IPS-18a (cell line): ENCODE data around the gene EHBP1L1.

Source experiments
- H3K27ac ChIP-seq: one replicate; pipeline ENCODE4 v1.5.1; 2013; ENCODE audit warnings: low read length
- H3K27me3 ChIP-seq: one replicate; pipeline ENCODE4 v1.6.1; 2013; ENCODE audit warnings: mild to moderate bottlenecking, low read length; ENCODE audit not compliant: control insufficient read depth, insufficient read depth
- H3K36me3 ChIP-seq: one replicate; pipeline ENCODE4 v1.6.1; 2013; ENCODE audit warnings: low read depth, low read length; ENCODE audit not compliant: control insufficient read depth
- H3K4me1 ChIP-seq: one replicate; pipeline ENCODE4 v1.6.1; 2013; ENCODE audit warnings: low read depth, low read length; ENCODE audit not compliant: control insufficient read depth
- H3K4me3 ChIP-seq: one replicate; pipeline ENCODE4 v1.5.1; 2013; ENCODE audit warnings: low read length
- H3K9ac ChIP-seq: one replicate; pipeline ENCODE4 v1.6.1; 2013; ENCODE audit warnings: mild to moderate bottlenecking, low read length, moderate library complexity
- H3K9me3 ChIP-seq: one replicate; pipeline ENCODE4 v1.6.1; 2013; ENCODE audit warnings: low read depth, low read length; ENCODE audit not compliant: control insufficient read depth

EHBP1L1 gene

GRCh38 chr11:65538232-65538914, 37.5 kb upstream of the EHBP1L1 start:
- peaks cover 9% of the 10 kb centered on the region for H3K36me3 ChIP-seq
- H3K4me1 ChIP-seq: no peaks in the 10 kb centered on the region
- H3K4me3 ChIP-seq: peak overlapping the region; percentile 58
- peaks cover 44% of the 10 kb centered on the region for H3K27me3 ChIP-seq
- no peak overlapping the region for H3K27ac ChIP-seq
- H3K9me3 ChIP-seq: no peaks in the 10 kb centered on the region
- no peak overlapping the region for H3K9ac ChIP-seq

GRCh38 chr11:65538915-65539743, 36.7 kb upstream of the EHBP1L1 start:
- no peaks in the 10 kb centered on the region for H3K9me3 ChIP-seq
- H3K36me3 ChIP-seq: peaks cover 9% of the 10 kb centered on the region
- H3K9ac ChIP-seq: no peak overlapping the region
- H3K27ac ChIP-seq: no peak overlapping the region
- no peaks in the 10 kb centered on the region for H3K4me1 ChIP-seq
- H3K27me3 ChIP-seq: peaks cover 46% of the 10 kb centered on the region
- peak overlapping the region; percentile 58 for H3K4me3 ChIP-seq

- H3K4me1 ChIP-seq: no peaks in the 10 kb centered on the region
- no peak overlapping the region for H3K27ac ChIP-seq
- H3K27me3 ChIP-seq: peaks cover 53% of the 10 kb centered on the region
- peaks cover 9% of the 10 kb centered on the region for H3K36me3 ChIP-seq
- peak overlapping the region; percentile 58 for H3K4me3 ChIP-seq
- H3K9me3 ChIP-seq: no peaks in the 10 kb centered on the region
- no peak overlapping the region for H3K9ac ChIP-seq
Measured at GRCh38 chr11:65539744-65540289, 36.0 kb upstream of the EHBP1L1 start.

GRCh38 chr11:65540290-65541092, 35.4 kb upstream of the EHBP1L1 start:
- H3K9me3 ChIP-seq: no peaks in the 10 kb centered on the region
- H3K9ac ChIP-seq: no peak overlapping the region
- peaks cover 9% of the 10 kb centered on the region for H3K36me3 ChIP-seq
- H3K27me3 ChIP-seq: peaks cover 60% of the 10 kb centered on the region
- no peak overlapping the region for H3K27ac ChIP-seq
- H3K4me3 ChIP-seq: peak overlapping the region; percentile 58
- H3K4me1 ChIP-seq: no peaks in the 10 kb centered on the region

- peak overlapping the region; percentile 58 for H3K4me3 ChIP-seq
- H3K9ac ChIP-seq: no peak overlapping the region
- peaks cover 6% of the 10 kb centered on the region for H3K36me3 ChIP-seq
- H3K27me3 ChIP-seq: peaks cover 69% of the 10 kb centered on the region
- H3K4me1 ChIP-seq: no peaks in the 10 kb centered on the region
- H3K9me3 ChIP-seq: no peaks in the 10 kb centered on the region
- no peak overlapping the region for H3K27ac ChIP-seq
Measured at GRCh38 chr11:65541093-65541982, 34.5 kb upstream of the EHBP1L1 start.

GRCh38 chr11:65542738-65543390, 33.0 kb upstream of the EHBP1L1 start:
- no peaks in the 10 kb centered on the region for H3K36me3 ChIP-seq
- no peaks in the 10 kb centered on the region for H3K9me3 ChIP-seq
- H3K4me1 ChIP-seq: no peaks in the 10 kb centered on the region
- peaks cover 74% of the 10 kb centered on the region for H3K27me3 ChIP-seq
- H3K9ac ChIP-seq: no peak overlapping the region
- H3K27ac ChIP-seq: no peak overlapping the region
- H3K4me3 ChIP-seq: no peak overlapping the region

- Histone ChIP-seq H3K9ac (no peak overlapping the region), H3K27ac (no peak overlapping the region), H3K36me3 (no peaks in the 10 kb centered on the region), H3K4me1 (no peaks in the 10 kb centered on the region), H3K9me3 (no peaks in the 10 kb centered on the region), H3K4me3 (peak overlapping the region; percentile 34), H3K27me3 (peaks cover 70% of the 10 kb centered on the region)
Measured at GRCh38 chr11:65545853-65546216, 30.0 kb upstream of the EHBP1L1 start.

- Histone ChIP-seq H3K4me3 (peak overlapping the region; percentile 34), H3K9me3 (no peaks in the 10 kb centered on the region), H3K9ac (no peak overlapping the region), H3K27ac (no peak overlapping the region), H3K36me3 (no peaks in the 10 kb centered on the region), H3K4me1 (no peaks in the 10 kb centered on the region), H3K27me3 (peaks cover 70% of the 10 kb centered on the region)
Measured at GRCh38 chr11:65546217-65546958, 29.5 kb upstream of the EHBP1L1 start.

- Histone ChIP-seq H3K4me3 (no peak overlapping the region), H3K9ac (no peak overlapping the region), H3K36me3 (no peaks in the 10 kb centered on the region), H3K27me3 (peaks cover 82% of the 10 kb centered on the region), H3K9me3 (no peaks in the 10 kb centered on the region), H3K27ac (no peak overlapping the region), H3K4me1 (no peaks in the 10 kb centered on the region)
Measured at GRCh38 chr11:65547446-65548125, 28.3 kb upstream of the EHBP1L1 start.
